Transverse colon (tissue), 4 donors: Measurements from ENCODE around the gene PDE8B. TPM values are rescaled to one million over a fixed set of nuclear protein-coding genes. Genes with fewer than 3 reads are reported as not detected.
A peak's percentile ranks its signal among the peaks of the same experiment; 100 is the strongest.

Source experiments
- DNase-seq: peaks from one replicate; pipeline ENCODE4 v3.0.0-alpha.2; 2019
- H3K27ac ChIP-seq, 4 donors: fragments of 200-600 bp; sonication (generic); 2 replicates each; pipeline ENCODE4 v1.5.1; 2016 to 2018; ENCODE audit warnings: inconsistent platforms in 4 of 4
- H3K27me3 ChIP-seq: fragments of 200-600 bp; sonication (generic); 2 replicates; pipeline ENCODE4 v1.5.1; 2017; ENCODE audit warnings: inconsistent platforms
- H3K36me3 ChIP-seq, 4 donors: fragments of 200-600 bp; sonication (generic); 2 replicates each; pipeline ENCODE4 v1.5.1; 2017 to 2019; ENCODE audit warnings: inconsistent platforms in 4 of 4
- H3K4me1 ChIP-seq, 4 donors: fragments of 200-600 bp; sonication (generic); 2 replicates each; pipeline ENCODE4 v1.5.1; 2017 to 2020; ENCODE audit warnings: inconsistent platforms in 4 of 4
- H3K4me3 ChIP-seq, 4 donors: fragments of 200-600 bp; sonication (generic); 1 replicate in 1 of 4; 2 replicates in 3 of 4; pipeline versions ENCODE4 v1.5.1 to v1.6.1; 2017 to 2019; ENCODE audit warnings: inconsistent platforms in 4 of 4
- H3K9me3 ChIP-seq, 2 donors: fragments of 200-600 bp; sonication (generic); 2 replicates each; pipeline ENCODE4 v1.5.1; 2017 to 2019; ENCODE audit warnings: inconsistent platforms in 2 of 2
- CTCF ChIP-seq, 5 experiments: fragments of 200-600 bp in 3 of 5; fragments of 450-650 bp in 2 of 5; sonication (generic) in 3 of 5; IDR thresholded peaks; 1 replicate in 2 of 5; 2 replicates in 3 of 5; pipeline ENCODE4 v1.5.1; 2016 to 2017; ENCODE audit warnings: antibody characterized with exemption in 5 of 5, inconsistent platforms in 3 of 5, mild to moderate bottlenecking in 2 of 5, moderate library complexity in 1 of 5
- EP300 ChIP-seq: sonication (generic); formaldehyde crosslinking; IDR thresholded peaks from one replicate; pipeline ENCODE4 v1.6.1; 2017; ENCODE audit warnings: antibody characterized with exemption, low read depth
- POLR2A ChIP-seq: fragments of 450-650 bp; IDR thresholded peaks from one replicate; pipeline ENCODE4 v1.6.1; 2016; ENCODE audit warnings: antibody characterized with exemption, mild to moderate bottlenecking, moderate library complexity
- POLR2AphosphoS5 ChIP-seq, 3 donors: sonication (generic); formaldehyde crosslinking; IDR thresholded peaks; one replicate each; pipeline ENCODE4 v1.6.1; 2016; ENCODE audit warnings: antibody characterized with exemption in 3 of 3
- WGBS, 2 donors: methylation state at CpG; one replicate each; pipeline ENCODE4 v1.1.5; 2018; ENCODE audit warnings: low coverage in 1 of 2; 5-methylcytosine and 5-hydroxymethylcytosine counted together
- in situ Hi-C, 4 donors: fragments of 200-750 bp; cut with MboI; loops; one replicate each; pipeline versions ENCODE4 v1.15.0 to v1.15.1; 2017; ENCODE audit warnings: low sequenced_read_pairs in 3 of 4, low pct_ligation_motif_present in 1 of 4, low pct_unique_long_range_greater_than_20kb in 1 of 4
- intact Hi-C: fragments of 100-400 bp; cut with DNase I; formaldehyde crosslinking; loops from one replicate; pipeline ENCODE4 v1.15.1; 2023; ENCODE audit warnings: low total_unique reads
- total RNA-seq, 4 donors: library from RNA; depleted of rRNA; stranded (reverse); fragments of >200 nt; gene quantifications; one replicate each; pipeline ENCODE4 v1.1.0, GENCODE V29; 2016

The PDE8B gene
- total RNA-seq, 4 donors from 2014 or later: 0.40 to 22.4 (median 1.2) TPM

DNA sequence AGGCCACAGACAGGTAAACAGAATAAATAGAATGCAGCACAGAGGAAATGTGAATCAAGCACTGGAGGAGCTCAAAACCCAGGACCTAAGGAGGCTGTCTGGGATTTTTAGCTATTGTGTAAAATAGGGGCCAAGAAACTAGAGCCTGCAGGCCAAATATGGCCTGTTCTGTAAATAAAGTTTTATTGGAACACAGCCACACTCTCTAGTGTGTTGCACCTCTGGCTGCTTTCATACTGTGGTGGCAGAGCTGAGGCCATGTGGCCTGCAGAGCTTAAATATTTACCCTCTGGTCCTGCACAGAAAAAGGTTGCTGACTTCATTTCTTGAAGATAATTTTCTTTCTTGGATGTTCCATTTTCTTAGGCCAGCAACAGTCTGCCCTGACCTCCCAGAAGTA, 145.3 kb downstream of the PDE8B start:
- peak overlapping the region in 2 of 4 donors; percentile 23 to 55 for H3K27ac ChIP-seq
- intact Hi-C loops: no loop called here

DNA sequence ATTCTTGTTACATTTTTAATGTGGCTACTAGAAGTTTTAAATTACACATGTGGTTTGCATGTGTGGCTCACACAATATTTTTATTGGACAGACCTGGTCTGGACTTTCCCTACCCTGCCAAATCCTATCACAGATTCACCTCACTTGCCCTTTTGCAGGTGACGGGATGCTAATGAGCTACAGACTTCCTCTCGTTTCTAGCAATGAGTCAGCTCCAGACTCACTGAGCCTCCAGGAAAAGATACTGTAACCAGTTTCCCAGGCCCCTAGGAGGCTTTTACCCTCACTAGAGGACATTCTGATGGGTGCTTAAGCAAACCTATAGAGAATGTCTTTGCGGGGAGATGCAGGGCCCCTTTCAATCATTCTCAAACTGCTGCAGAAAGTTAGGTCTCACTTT, 146.3 kb downstream of the PDE8B start:
- Histone ChIP-seq H3K27me3 (no peaks in the 10 kb centered on the region), H3K9me3 (no peaks in the 10 kb centered on the region), H3K4me1 (no peaks in the 10 kb centered on the region), H3K4me3 (no peak overlapping the region), H3K27ac (no peak overlapping the region), H3K36me3 (no peaks in the 10 kb centered on the region)
- in situ Hi-C loops: no loop called here
- 56% methylated on average over 3 of the region's 3 CpGs; no CpG with 5 or more reads in 1 of the 2 donors for WGBS, 2 donors
- intact Hi-C loops: no loop called here
- TF ChIP-seq CTCF (IDR thresholded peaks at IDR 0.05): no peak
- TF ChIP-seq EP300: no peak
- no peak for TF ChIP-seq POLR2AphosphoS5 (IDR thresholded peaks at IDR 0.05)
- TF ChIP-seq POLR2A: no peak
- DNase-seq: no peak

More for the DNA sequence above, 145.3 kb downstream of the PDE8B start:
- DNase-seq: no peak
- no peaks in the 10 kb centered on the region for H3K36me3 ChIP-seq
- in situ Hi-C loops: no loop called here
- no peaks in the 10 kb centered on the region for H3K27me3 ChIP-seq
- H3K4me1 ChIP-seq: no peaks in the 10 kb centered on the region
- H3K9me3 ChIP-seq: no peaks in the 10 kb centered on the region
- no peak for TF ChIP-seq POLR2A
- H3K4me3 ChIP-seq: no peak overlapping the region

DNA sequence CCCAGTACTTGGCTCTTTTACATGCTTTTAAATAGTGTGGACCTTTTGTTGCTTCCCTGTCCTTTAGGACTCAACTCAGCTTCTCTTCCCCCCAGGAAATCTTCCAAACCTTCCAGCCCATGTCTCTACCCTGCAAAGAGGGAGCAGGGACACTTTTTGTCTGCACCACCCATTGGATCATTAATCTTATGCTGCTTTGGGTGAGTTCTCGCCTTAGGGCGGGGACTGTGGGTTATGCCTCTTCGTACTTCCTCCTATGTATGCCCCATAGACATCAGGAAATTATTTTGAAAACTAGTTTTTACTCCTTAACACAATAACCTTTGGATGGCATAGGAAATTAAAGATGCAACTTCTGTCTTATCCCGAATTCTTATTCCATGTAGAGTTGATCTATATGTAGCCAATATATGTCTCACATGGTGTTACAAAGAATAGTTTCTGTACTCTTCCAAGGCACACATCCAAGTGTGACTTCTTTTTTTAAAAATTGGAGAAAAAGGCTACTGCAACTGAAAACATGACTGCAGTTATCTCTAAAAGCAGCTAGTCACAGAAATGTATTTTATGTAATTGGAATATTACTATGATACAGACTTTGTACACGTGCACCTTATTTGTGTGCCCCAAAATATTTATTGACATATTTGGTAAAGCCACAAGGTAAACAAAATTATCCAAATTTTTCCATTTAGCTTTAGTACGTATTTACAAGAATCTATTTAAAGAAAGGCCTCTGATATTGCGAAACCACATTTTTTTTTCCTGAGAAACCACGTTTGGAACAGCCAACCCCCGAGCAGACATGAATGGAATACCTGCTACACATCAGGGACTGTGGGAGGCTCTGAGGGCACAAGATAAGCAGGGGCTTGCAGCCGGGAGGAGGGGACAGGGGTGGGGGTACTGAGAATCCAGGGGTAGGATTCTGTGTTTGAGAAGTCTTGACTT, 148.1 kb downstream of the PDE8B start:
- H3K4me3 ChIP-seq: no peak overlapping the region
- no peaks in the 10 kb centered on the region for H3K9me3 ChIP-seq
- 71 to 77% methylated on average over 6 to 10 of the region's 10 CpGs for WGBS, 2 donors
- no peak overlapping the region for H3K27ac ChIP-seq
- H3K4me1 ChIP-seq: no peaks in the 10 kb centered on the region
- intact Hi-C loops (no loop called here), in situ Hi-C loops (no loop called here)
- H3K36me3 ChIP-seq: no peaks in the 10 kb centered on the region
- no peak for DNase-seq
- TF ChIP-seq POLR2AphosphoS5 (IDR thresholded peaks at IDR 0.05) (no peak), CTCF (IDR thresholded peaks at IDR 0.05) (no peak), EP300 (no peak)
- no peaks in the 10 kb centered on the region for H3K27me3 ChIP-seq

GRCh38 chr5:77359231-77359630, 148.8 kb downstream of the PDE8B start:
- TF ChIP-seq CTCF (IDR thresholded peaks at IDR 0.05) (no peak), POLR2A (no peak), EP300 (no peak), POLR2AphosphoS5 (IDR thresholded peaks at IDR 0.05) (no peak)
- DNase-seq: no peak
- no peak overlapping the region for H3K27ac ChIP-seq
- in situ Hi-C loops (no loop called here), intact Hi-C loops (no loop called here)
- no peaks in the 10 kb centered on the region for H3K27me3 ChIP-seq
- H3K9me3 ChIP-seq: no peaks in the 10 kb centered on the region
- no peak overlapping the region for H3K4me3 ChIP-seq
- H3K36me3 ChIP-seq: no peaks in the 10 kb centered on the region
- H3K4me1 ChIP-seq: no peaks in the 10 kb centered on the region
- WGBS, 2 donors: 56 to 69% methylated on average over 3 to 6 of the region's 6 CpGs

DNA sequence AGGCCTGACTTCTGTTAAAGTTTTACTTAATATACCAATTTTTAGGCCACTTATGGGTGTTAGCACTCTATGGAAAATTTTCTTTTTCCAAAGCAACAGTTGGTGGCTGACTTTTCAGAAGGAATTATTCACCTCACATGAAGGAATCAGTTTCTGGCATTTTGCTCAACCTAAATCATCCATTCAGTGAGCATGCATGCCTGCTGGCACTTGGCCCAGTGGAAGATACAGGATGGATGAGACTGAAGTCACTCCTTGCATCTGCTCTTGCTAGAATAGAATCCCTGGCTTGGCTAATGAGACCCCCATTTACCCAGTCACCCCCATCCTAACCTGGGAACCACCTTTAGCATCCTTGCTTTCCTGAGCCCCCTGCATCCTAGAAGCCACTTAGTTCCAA, 149.9 kb downstream of the PDE8B start:
- Histone ChIP-seq H3K27ac (no peak overlapping the region), H3K4me3 (no peak overlapping the region), H3K9me3 (no peaks in the 10 kb centered on the region), H3K36me3 (no peaks in the 10 kb centered on the region), H3K27me3 (no peaks in the 10 kb centered on the region), H3K4me1 (no peaks in the 10 kb centered on the region)
- intact Hi-C loops (no loop called here), in situ Hi-C loops (no loop called here)
- DNase-seq: no peak
- TF ChIP-seq POLR2A (no peak), CTCF (IDR thresholded peaks at IDR 0.05) (no peak), EP300 (no peak), POLR2AphosphoS5 (IDR thresholded peaks at IDR 0.05) (no peak)
